IPS-18c (cell line): Measurements from ENCODE around the gene SNCB.
A peak's percentile ranks its signal among the peaks of the same experiment; 100 is the strongest.

ENCODE experiments used
- H3K4me3 ChIP-seq: 2 replicates; pipeline ENCODE4 v1.7.0; 2013; ENCODE audit warnings: low read depth, mild to moderate bottlenecking, low read length, moderate library complexity; ENCODE audit not compliant: insufficient read depth
- H3K9me3 ChIP-seq: one replicate; pipeline ENCODE4 v1.6.1; 2013; ENCODE audit warnings: mild to moderate bottlenecking, low read length, moderate library complexity; ENCODE audit not compliant: control insufficient read depth, insufficient read depth

The SNCB gene

DNA sequence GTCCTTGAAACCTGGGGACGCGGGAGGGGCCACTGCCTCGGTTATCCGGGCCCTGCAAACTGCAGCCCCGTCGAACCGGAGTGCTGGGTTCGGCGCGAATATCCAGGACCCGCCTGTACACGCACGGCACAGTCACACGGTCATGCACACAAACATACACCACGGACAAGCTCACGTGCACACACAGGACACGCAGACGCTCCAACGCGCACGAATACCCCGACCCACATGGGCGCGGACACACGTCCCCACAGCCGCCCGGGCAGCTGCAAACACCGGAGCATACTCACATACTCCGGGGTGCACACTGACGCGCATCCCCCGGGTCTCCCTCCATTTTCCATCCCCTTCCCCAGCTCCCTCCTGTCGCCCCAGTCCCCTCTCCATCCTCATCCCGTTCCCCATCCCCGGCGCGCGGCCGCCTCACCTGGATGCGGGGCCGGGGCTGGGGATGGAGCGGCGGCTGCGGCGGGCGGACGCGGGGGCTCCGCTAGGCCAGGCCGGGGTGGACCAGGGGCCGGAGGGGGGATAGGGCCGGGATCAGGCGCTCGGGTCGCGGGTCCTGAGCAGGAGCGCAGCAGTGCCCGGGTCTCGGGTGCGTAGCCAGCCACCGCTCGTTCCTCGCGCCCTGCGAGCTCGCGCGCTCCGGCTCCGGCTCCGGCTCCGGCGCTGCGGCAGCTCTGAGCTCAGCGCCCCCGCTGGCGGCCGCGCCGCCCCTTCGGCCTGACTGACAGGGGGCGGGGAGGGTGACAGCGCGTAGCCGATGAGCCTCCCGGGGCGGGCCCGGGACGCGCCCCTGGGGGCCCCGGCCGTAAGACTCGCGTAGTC lies at the start of gene SNCB, which contains the start of gene EIF4E1B:
SNCB (minus strand) TSS at position 682 of the 828 bp plus-strand sequence. CDS start 880 bp downstream, outside the sequence.
EIF4E1B (plus strand) TSS at position 823 of the 828 bp plus-strand sequence. CDS start 12,113 bp downstream, outside the sequence.
- peak within 1 kb of the TSS; percentile 75 for H3K4me3 ChIP-seq
- no peaks in the 10 kb centered on the region for H3K9me3 ChIP-seq

DNA sequence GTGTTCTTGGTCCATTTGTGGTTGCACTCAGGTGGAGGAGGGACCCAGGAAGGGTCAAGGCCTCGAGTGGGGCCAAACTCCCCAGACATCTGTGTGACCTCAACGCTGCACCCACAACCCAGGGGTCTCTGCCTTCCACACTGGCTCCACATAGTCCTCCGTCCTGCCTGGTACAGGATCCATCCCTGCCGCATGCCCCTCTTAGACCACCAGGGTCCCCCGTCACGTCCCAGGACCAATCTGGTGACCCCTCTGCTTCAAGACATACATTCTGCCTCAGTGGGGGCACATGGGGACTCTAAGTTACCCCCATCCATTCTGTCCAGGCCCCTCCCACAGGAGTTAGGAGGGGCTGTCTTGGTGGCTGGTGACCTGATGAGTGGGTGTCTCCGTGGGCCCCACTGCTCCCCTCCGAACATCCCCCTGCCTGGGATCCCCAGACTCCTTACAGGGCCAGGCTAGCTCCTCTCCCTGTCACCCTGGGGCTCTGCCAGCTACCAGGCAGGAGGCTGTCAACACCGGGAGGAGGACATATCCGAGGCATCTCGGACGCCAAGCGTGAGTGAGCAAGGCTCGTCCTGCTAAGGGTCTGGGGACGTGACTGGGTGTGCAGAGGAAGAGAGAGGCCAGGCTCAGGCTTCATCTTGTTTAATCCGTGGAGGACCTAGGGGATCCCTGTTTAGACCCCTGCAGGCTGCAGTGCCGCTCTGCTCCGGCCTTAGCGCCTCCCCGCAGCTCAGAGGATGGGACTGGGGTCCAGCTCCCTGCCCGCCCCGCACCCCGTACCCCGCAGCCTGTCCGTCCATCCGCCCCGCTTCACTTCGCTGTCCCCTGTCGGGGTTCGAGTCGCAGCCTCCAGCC lies 49.3 kb upstream of the SNCB start:
- Histone ChIP-seq H3K4me3 (no peak overlapping the region), H3K9me3 (no peaks in the 10 kb centered on the region)

GRCh38 chr5:176678584-176678983 lies 48.2 kb upstream of the SNCB start:
- H3K4me3 ChIP-seq, result no peak overlapping the region

GRCh38 chr5:176677209-176677939 lies 47.0 kb upstream of the SNCB start:
- H3K4me3 ChIP-seq, result no peak overlapping the region
- no peaks in the 10 kb centered on the region for H3K9me3 ChIP-seq

More at GRCh38 chr5:176678584-176678983, 48.2 kb upstream of the SNCB start:
- H3K9me3 ChIP-seq, result no peaks in the 10 kb centered on the region

GRCh38 chr5:176676361-176676824 lies 46.1 kb upstream of the SNCB start:
- no peak overlapping the region for H3K4me3 ChIP-seq
- no peaks in the 10 kb centered on the region for H3K9me3 ChIP-seq

- Histone ChIP-seq H3K9me3 (peaks cover 2% of the 10 kb centered on the region), H3K4me3 (no peak overlapping the region)
Measured at GRCh38 chr5:176675676-176676360, 45.5 kb upstream of the SNCB start.

DNA sequence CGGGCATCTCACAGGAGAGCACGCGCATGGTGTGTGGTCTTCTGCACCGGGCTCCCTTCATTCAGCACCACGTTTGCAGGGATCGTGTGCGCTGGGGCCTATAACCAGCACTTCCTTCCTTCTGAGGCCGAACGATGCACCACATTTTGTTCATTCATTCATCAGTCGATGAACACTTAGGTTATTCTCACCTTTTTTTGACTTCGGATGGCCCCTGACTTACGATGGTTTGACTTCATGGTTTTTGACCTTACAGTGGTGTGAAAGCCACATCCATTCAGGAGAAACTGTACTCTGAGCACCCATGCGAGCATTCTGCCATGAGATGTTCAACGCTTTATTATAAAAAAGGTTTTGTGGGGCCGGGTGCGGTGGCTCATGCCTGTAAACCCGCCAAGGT lies 44.5 kb upstream of the SNCB start:
- Histone ChIP-seq H3K4me3 (no peak overlapping the region), H3K9me3 (peaks cover 2% of the 10 kb centered on the region)

DNA sequence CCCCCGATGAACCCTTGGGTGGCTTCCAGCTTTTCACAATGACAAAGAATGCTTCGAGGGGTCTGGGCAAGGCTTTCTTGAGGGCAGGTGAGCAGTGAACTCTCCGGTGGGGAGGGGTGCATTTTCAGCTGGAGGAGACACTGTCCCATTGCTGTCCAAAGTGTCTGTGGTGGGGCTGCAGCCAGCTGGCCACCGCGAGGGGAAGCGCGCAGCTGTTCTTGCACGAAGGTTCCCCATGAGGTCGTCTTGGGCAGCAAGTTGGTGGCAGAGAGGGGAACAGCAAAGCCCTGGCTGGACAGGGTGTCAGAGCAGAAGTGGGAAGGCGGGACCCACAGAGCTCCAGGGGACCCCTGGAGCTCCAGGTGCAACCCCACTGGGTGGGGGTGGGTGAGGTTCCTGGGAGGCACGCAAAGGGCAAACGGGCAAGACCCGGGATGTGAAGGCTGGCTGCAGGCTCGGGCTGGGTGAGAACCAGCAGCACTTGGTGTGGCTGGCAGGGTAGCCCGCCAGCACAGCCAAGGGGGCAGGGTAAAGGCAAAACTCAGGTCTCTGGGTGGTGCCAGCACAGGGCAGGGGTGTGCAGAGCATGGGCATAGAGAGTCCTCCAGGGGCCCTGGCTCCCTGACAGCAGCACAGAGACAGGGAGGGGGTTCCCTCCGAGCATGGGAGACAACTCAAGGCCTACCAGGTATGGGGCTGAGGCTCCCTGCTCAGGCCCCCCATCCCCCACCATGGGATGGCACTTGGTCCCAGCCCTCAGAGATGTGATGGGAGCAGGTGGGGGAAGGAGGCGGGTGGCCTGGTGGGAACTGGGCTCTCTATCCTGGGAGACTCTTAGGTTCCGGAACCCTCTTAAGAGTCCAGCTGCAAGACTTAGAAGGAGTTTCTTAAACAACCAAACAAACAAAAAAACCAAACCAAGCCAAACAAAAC lies 43.6 kb upstream of the SNCB start:
- H3K9me3 ChIP-seq, result peaks cover 2% of the 10 kb centered on the region
- H3K4me3 ChIP-seq, result no peak overlapping the region

GRCh38 chr5:176671890-176672747 lies 41.8 kb upstream of the SNCB start:
- Histone ChIP-seq H3K9me3 (peaks cover 4% of the 10 kb centered on the region), H3K4me3 (no peak overlapping the region)

GRCh38 chr5:176671399-176671798 lies 41.1 kb upstream of the SNCB start:
- Histone ChIP-seq H3K4me3 (no peak overlapping the region), H3K9me3 (peaks cover 4% of the 10 kb centered on the region)

DNA sequence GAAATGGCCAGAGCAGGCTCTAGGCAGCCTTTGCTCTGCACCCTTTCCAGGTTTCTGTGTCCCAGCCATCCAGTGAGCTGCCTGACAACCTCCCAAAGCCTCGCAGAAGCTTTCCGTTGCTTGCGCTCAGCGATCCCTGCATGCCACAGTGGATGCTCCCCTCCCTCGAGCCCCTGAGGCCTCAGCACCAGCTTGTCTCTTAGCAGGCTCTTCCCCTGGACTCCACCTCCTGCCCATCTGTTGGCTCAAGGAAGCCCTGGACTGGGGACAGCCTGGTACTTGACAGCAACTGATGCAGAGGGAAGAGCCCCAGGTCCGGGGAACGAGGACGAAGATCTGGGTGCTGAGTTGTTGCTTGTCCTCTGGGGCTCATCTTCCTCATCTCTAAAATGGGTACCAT lies 40.1 kb upstream of the SNCB start:
- H3K9me3 ChIP-seq, result peaks cover 4% of the 10 kb centered on the region
- H3K4me3 ChIP-seq, result no peak overlapping the region

GRCh38 chr5:176667637-176668036 lies 37.3 kb upstream of the SNCB start:
- Histone ChIP-seq H3K9me3 (peaks cover 7% of the 10 kb centered on the region), H3K4me3 (no peak overlapping the region; the same call in 1 of the 2 replicates)

DNA sequence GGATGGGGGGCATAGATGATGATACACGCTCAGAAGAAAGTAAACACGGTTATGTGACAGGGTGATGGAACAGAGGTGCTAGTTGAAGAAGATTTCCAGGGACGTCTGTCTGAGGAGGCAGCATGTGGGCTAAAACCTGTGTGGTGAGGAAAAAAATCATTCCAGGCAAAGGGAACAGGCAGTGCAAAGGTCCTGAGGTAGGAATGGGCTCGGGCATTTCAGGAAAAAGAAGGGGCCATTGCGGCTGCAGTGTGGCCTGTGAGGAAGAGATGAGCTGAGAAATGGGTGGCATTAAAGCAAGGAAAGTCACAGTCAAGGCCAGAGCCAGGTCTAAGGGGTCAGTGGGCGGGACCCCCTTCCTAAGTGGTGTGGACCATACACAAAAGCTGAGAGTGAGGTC lies 35.2 kb upstream of the SNCB start:
- H3K4me3 ChIP-seq, result no peak overlapping the region
- peaks cover 5% of the 10 kb centered on the region for H3K9me3 ChIP-seq

DNA sequence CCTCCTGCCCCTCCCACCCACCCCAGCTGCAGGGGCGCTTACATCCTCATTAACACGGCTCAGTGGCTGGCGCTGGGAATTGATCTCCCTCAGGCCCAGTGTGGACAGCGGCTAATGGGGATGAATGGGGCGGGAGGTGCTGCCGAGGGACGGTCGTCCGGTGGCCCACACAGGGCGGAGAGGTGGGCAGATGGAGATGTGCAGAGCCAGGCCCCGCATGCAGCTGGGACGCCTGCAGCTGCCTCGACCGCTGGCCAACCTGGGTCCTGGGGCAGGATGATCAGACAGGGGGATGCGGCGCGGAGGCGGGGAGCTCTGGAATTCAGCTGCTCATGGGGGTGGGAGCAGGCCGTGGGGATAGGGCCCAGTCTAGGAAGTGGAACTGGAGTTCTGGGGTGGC lies 34.6 kb upstream of the SNCB start:
- peaks cover 5% of the 10 kb centered on the region for H3K9me3 ChIP-seq

DNA sequence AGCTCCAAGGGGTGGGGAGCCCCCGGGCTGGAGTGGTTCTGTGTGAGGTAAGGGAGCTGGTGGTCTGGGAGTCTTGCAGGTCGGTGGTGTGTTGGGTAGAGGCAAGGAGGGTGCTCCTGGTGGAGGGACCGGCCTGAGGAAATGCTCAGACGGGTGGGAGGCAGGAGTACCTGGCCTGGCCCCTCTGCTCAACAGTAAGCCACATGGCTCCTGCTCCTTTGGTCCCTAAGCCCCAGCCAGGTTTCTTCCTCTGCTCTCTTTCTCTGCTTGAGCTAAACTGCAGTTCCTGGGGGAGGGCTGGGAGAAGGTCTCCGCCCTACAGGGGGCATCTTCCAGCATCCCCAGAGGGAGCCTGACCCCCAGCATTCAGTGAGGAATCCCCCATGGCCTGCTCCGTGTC lies 34.1 kb upstream of the SNCB start:
- H3K4me3 ChIP-seq, result no peak overlapping the region
- H3K9me3 ChIP-seq, result peaks cover 5% of the 10 kb centered on the region

More for the DNA sequence above, 34.6 kb upstream of the SNCB start:
- no peak overlapping the region for H3K4me3 ChIP-seq
